Stimulated activated naive CD8-positive, alpha-beta T cell treated with anti-CD3 and anti-CD28 coated beads, Interleukin-15, Interleukin-2, amounts not matched to agents 100 ng/mL and 50 ng/mL, for 24 hours (primary cell): Measurements from ENCODE around the gene ZNF660.
"Not testable (repeated sequence)": the region's sequence is repeated elsewhere in the genome, so short reads cannot be mapped to it uniquely, and the experiment has no call there.

ENCODE experiments used
- H3K27ac Mint-ChIP-seq: one replicate; pipeline ENCODE4 v1.8.0; 2021; ENCODE audit warnings: mild to moderate bottlenecking, mixed read lengths
- H3K27me3 Mint-ChIP-seq: one replicate; pipeline ENCODE4 v1.8.0; 2021; ENCODE audit warnings: mixed read lengths
- H3K36me3 Mint-ChIP-seq: one replicate; pipeline ENCODE4 v1.8.0; 2021; ENCODE audit warnings: low read depth, mixed read lengths
- H3K4me1 Mint-ChIP-seq: one replicate; pipeline ENCODE4 v1.8.0; 2021; ENCODE audit warnings: low read depth, mixed read lengths
- H3K4me3 Mint-ChIP-seq: one replicate; pipeline ENCODE4 v1.8.0; 2021; ENCODE audit warnings: mild to moderate bottlenecking, mixed read lengths
- H3K9me3 Mint-ChIP-seq: one replicate; pipeline ENCODE4 v1.8.0; 2021; ENCODE audit warnings: mixed read lengths

ZNF660 gene

GRCh38 chr3:44579749-44580148 is 5.0 kb upstream of the ZNF660 start:
- peaks cover 23% of the 10 kb centered on the region for H3K27me3 Mint-ChIP-seq
- peaks cover 25% of the 10 kb centered on the region for H3K9me3 Mint-ChIP-seq
- H3K4me3 Mint-ChIP-seq, H3K27ac Mint-ChIP-seq, H3K4me1 Mint-ChIP-seq: not testable (repeated sequence)
- peaks cover 22% of the 10 kb centered on the region for H3K36me3 Mint-ChIP-seq

- Mint-ChIP-seq H3K36me3 (peaks cover 22% of the 10 kb centered on the region), H3K27me3 (peaks cover 32% of the 10 kb centered on the region), H3K9me3 (peaks cover 23% of the 10 kb centered on the region)
- H3K27ac Mint-ChIP-seq, H3K4me1 Mint-ChIP-seq, H3K4me3 Mint-ChIP-seq: not testable (repeated sequence)
Observed at GRCh38 chr3:44580971-44581370, 3.8 kb upstream of the ZNF660 start.

- Mint-ChIP-seq H3K9me3 (peaks cover 33% of the 10 kb centered on the region), H3K4me1 (no peaks in the 10 kb centered on the region), H3K27me3 (no peaks in the 10 kb centered on the region), H3K4me3 (no peak overlapping the region), H3K27ac (no peak overlapping the region), H3K36me3 (peaks cover 11% of the 10 kb centered on the region)
Observed at GRCh38 chr3:44596621-44597020, 11.9 kb downstream of the ZNF660 start.

GRCh38 chr3:44601749-44602148 is 17.0 kb downstream of the ZNF660 start:
- peaks cover 8% of the 10 kb centered on the region for H3K36me3 Mint-ChIP-seq
- no peak overlapping the region for H3K4me3 Mint-ChIP-seq
- no peaks in the 10 kb centered on the region for H3K27me3 Mint-ChIP-seq
- no peak overlapping the region for H3K27ac Mint-ChIP-seq
- H3K9me3 Mint-ChIP-seq: peaks cover 16% of the 10 kb centered on the region
- H3K4me1 Mint-ChIP-seq: no peaks in the 10 kb centered on the region

GRCh38 chr3:44612678-44613077 is 27.9 kb downstream of the ZNF660 start:
- Mint-ChIP-seq H3K4me3 (no peak overlapping the region), H3K27me3 (peaks cover 4% of the 10 kb centered on the region), H3K4me1 (no peaks in the 10 kb centered on the region), H3K36me3 (peaks cover 4% of the 10 kb centered on the region), H3K27ac (no peak overlapping the region), H3K9me3 (peaks cover 3% of the 10 kb centered on the region)

GRCh38 chr3:44624749-44625480 is 40.2 kb downstream of the ZNF660 start, which contains the start of gene ZNF197:
Gene ZNF197, plus strand, starts transcription at chr3:44625036. Its CDS starts 4,119 bp downstream, at chr3:44629155.
- H3K27me3 Mint-ChIP-seq: no peaks in the 10 kb centered on the region
- no peaks in the 10 kb centered on the region for H3K9me3 Mint-ChIP-seq
- peak within 1 kb of the TSS; percentile 88 for H3K4me3 Mint-ChIP-seq
- H3K27ac Mint-ChIP-seq: peak within 1 kb of the TSS; percentile 74
- peaks cover 16% of the 10 kb centered on the region for H3K36me3 Mint-ChIP-seq
- peaks cover 24% of the 10 kb centered on the region for H3K4me1 Mint-ChIP-seq

GRCh38 chr3:44628716-44629115 is 44.0 kb downstream of the ZNF660 start:
- Mint-ChIP-seq H3K36me3 (peaks cover 49% of the 10 kb centered on the region), H3K9me3 (no peaks in the 10 kb centered on the region), H3K4me3 (no peak overlapping the region), H3K4me1 (peaks cover 24% of the 10 kb centered on the region), H3K27me3 (no peaks in the 10 kb centered on the region), H3K27ac (no peak overlapping the region)

GRCh38 chr3:44632193-44632592 is 47.4 kb downstream of the ZNF660 start:
- peaks cover 76% of the 10 kb centered on the region for H3K36me3 Mint-ChIP-seq
- no peak overlapping the region for H3K27ac Mint-ChIP-seq

GRCh38 chr3:44642337-44642736 is 57.6 kb downstream of the ZNF660 start:
- Mint-ChIP-seq H3K27me3 (no peaks in the 10 kb centered on the region), H3K36me3 (peaks cover 92% of the 10 kb centered on the region), H3K4me3 (no peak overlapping the region), H3K9me3 (peaks cover 63% of the 10 kb centered on the region), H3K27ac (no peak overlapping the region), H3K4me1 (peaks cover 4% of the 10 kb centered on the region)

More at GRCh38 chr3:44632193-44632592, 47.4 kb downstream of the ZNF660 start:
- H3K4me1 Mint-ChIP-seq: peaks cover 5% of the 10 kb centered on the region
- H3K9me3 Mint-ChIP-seq: peaks cover 12% of the 10 kb centered on the region
- no peak overlapping the region for H3K4me3 Mint-ChIP-seq
- no peaks in the 10 kb centered on the region for H3K27me3 Mint-ChIP-seq

- peaks cover 61% of the 10 kb centered on the region for H3K9me3 Mint-ChIP-seq
- H3K4me1 Mint-ChIP-seq: peaks cover 10% of the 10 kb centered on the region
- H3K4me3 Mint-ChIP-seq: no peak overlapping the region
- H3K27me3 Mint-ChIP-seq: peaks cover 2% of the 10 kb centered on the region
- H3K36me3 Mint-ChIP-seq: peaks cover 92% of the 10 kb centered on the region
- H3K27ac Mint-ChIP-seq: no peak overlapping the region
Observed at GRCh38 chr3:44643024-44643423, 58.3 kb downstream of the ZNF660 start.

GRCh38 chr3:44647771-44648170 is 63.0 kb downstream of the ZNF660 start:
- Mint-ChIP-seq H3K9me3 (peaks cover 46% of the 10 kb centered on the region), H3K27me3 (peaks cover 8% of the 10 kb centered on the region), H3K27ac (no peak overlapping the region), H3K4me3 (peak overlapping the region; percentile 81), H3K4me1 (peaks cover 18% of the 10 kb centered on the region), H3K36me3 (peaks cover 58% of the 10 kb centered on the region)

GRCh38 chr3:44648564-44649229 is 63.9 kb downstream of the ZNF660 start, which contains the start of gene ZNF35:
Gene ZNF35, plus strand, starts transcription at chr3:44648732. Its CDS starts 2,336 bp downstream, at chr3:44651068.
- Mint-ChIP-seq H3K9me3 (peaks cover 37% of the 10 kb centered on the region), H3K36me3 (peaks cover 58% of the 10 kb centered on the region), H3K4me3 (peak within 1 kb of the TSS; percentile 81), H3K4me1 (peaks cover 18% of the 10 kb centered on the region), H3K27me3 (peaks cover 8% of the 10 kb centered on the region), H3K27ac (no peak within 1 kb of the TSS)
